Left ventricle myocardium inferior (tissue), 1 donor: ENCODE data around the gene PDIA3. TPM values are rescaled to one million over a fixed set of nuclear protein-coding genes. Genes with fewer than 3 reads are reported as not detected.
A peak's percentile ranks its signal among the peaks of the same experiment; 100 is the strongest.

Source experiments
- DNase-seq: peaks from one replicate; pipeline ENCODE4 v3.0.0-alpha.2; 2020
- H3K27ac ChIP-seq: fragments of 200-600 bp; replicated peaks from 2 replicates; pipeline ENCODE4 v1.8.0; 2021
- H3K27me3 ChIP-seq: fragments of 200-600 bp; 2 replicates; pipeline ENCODE4 v1.8.0; 2021; ENCODE audit warnings: low read depth
- H3K36me3 ChIP-seq: fragments of 200-600 bp; 2 replicates; pipeline ENCODE4 v1.8.0; 2021
- H3K4me1 ChIP-seq: fragments of 200-600 bp; 2 replicates; pipeline ENCODE4 v1.8.0; 2021
- H3K4me3 ChIP-seq: fragments of 200-600 bp; 2 replicates; pipeline ENCODE4 v1.8.0; 2021; ENCODE audit warnings: mild to moderate bottlenecking, moderate library complexity
- H3K9me3 ChIP-seq: fragments of 200-600 bp; replicated peaks from 2 replicates; pipeline ENCODE4 v1.8.0; 2021
- intact Hi-C: fragments of 100-400 bp; cut with micrococcal nuclease; formaldehyde crosslinking; loops from one replicate; pipeline ENCODE4 v1.11.0; 2022
- total RNA-seq: library from RNA; stranded (reverse); fragmentation: NEBNext Ultra II Directional; extraction: Animal tissue kit (Norgen Biotek cat#: 25700); gene quantifications from one replicate; pipeline ENCODE4 v1.2.1, GENCODE V29; 2021
- TF ChIP-seq, protein P1 (sequence below): fragments of 200-600 bp; IDR thresholded peaks from 2 replicates; pipeline ENCODE4 v1.8.0; 2021; ENCODE audit warnings: antibody characterized with exemption, mild to moderate bottlenecking, borderline replicate concordance
- donor health status: DM: no; HTN: yes; CAD: no; lungs with severe emphysema.

Gene PDIA3
- total RNA-seq, 1 donor from 2014 or later = 154 TPM

DNA sequence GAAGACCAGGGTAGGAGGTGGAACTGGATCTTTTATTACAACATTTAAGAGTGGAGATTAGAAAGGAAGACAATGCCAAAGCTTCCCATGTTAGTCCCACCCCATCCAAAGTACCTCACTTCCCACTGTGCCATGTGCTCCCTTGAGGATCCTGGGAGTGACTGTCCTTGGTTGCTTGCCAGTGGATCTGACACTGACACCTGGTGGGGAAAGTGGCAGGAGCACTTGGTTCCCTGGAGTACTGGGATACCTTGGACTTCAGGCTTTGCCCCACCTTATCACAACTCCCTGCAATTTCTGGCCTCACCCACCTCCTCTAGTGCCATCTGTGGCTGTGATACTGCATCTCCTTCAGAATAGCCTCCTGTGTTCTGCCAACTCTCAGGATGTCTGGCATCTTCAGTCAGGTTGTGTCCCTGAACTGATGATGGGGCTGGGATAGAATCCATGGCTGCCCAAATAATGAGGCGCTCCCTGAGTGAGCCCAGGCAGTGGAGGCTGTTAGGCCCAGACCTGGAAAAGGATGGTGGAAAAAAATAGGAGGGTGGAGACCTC is 29.2 kb downstream of the PDIA3 start:
- DNase-seq = no peak
- Histone ChIP-seq H3K4me1 (peaks cover 26% of the 10 kb centered on the region), H3K4me3 (no peak overlapping the region), H3K27ac (peak overlapping the region; percentile 81), H3K9me3 (no peaks in the 10 kb centered on the region), H3K36me3 (peaks cover 36% of the 10 kb centered on the region), H3K27me3 (no peaks in the 10 kb centered on the region)
- intact Hi-C loops = no loop called here
- TF ChIP-seq, protein P1, sequence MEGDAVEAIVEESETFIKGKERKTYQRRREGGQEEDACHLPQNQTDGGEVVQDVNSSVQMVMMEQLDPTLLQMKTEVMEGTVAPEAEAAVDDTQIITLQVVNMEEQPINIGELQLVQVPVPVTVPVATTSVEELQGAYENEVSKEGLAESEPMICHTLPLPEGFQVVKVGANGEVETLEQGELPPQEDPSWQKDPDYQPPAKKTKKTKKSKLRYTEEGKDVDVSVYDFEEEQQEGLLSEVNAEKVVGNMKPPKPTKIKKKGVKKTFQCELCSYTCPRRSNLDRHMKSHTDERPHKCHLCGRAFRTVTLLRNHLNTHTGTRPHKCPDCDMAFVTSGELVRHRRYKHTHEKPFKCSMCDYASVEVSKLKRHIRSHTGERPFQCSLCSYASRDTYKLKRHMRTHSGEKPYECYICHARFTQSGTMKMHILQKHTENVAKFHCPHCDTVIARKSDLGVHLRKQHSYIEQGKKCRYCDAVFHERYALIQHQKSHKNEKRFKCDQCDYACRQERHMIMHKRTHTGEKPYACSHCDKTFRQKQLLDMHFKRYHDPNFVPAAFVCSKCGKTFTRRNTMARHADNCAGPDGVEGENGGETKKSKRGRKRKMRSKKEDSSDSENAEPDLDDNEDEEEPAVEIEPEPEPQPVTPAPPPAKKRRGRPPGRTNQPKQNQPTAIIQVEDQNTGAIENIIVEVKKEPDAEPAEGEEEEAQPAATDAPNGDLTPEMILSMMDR = peak; percentile 43

GRCh38 chr15:43776101-43776717 is 30.0 kb downstream of the PDIA3 start:
- Histone ChIP-seq H3K36me3 (peaks cover 29% of the 10 kb centered on the region), H3K27me3 (no peaks in the 10 kb centered on the region), H3K4me1 (peaks cover 26% of the 10 kb centered on the region), H3K4me3 (peak overlapping the region; percentile 81), H3K9me3 (no peaks in the 10 kb centered on the region), H3K27ac (peak overlapping the region; percentile 81)
- TF ChIP-seq, protein P1 = no peak
- intact Hi-C loops = no loop called here
- no peak for DNase-seq

DNA sequence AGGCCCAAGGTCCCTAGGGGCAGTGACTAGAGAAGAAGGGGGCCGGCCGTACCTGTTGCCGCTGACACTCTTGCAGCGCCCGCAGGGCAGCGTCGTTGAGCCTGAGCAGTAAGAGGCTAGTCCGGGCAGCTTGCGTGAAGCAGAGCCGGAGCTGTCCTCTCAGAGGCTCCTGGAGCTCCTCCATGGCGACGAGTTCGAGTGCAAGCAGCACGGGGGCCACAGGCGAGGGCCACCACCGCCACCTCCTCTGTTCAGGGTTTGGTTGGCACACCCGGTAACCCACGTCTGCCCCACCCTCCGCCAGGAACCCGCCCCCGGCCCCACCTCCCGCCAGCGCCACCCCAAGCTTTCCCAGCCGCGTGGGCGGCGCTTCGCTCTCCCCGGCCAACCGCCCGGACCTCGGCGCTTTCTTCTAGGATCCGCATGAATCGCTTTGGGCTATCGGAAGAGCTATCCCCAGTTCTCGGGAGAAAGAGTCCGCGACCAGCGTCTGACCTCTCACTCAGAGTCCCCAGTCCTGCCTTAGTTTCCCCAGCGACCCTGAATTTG is 30.6 kb downstream of the PDIA3 start, which contains the start of gene ELL3:
ELL3 (minus strand) TSS at position 249 of the 549 bp plus-strand sequence; CDS start at position 184, 65 bp downstream.
- TF ChIP-seq, protein P1 = no peak
- no peaks in the 10 kb centered on the region for H3K27me3 ChIP-seq
- peak within 1 kb of the TSS; percentile 81 for H3K27ac ChIP-seq
- intact Hi-C loops = no loop called here
- peaks cover 22% of the 10 kb centered on the region for H3K4me1 ChIP-seq
- H3K9me3 ChIP-seq = no peaks in the 10 kb centered on the region
- peak; percentile 83 for DNase-seq
- peak within 1 kb of the TSS; percentile 81 for H3K4me3 ChIP-seq
- H3K36me3 ChIP-seq = peaks cover 23% of the 10 kb centered on the region

GRCh38 chr15:43777267-43777914 is 31.2 kb downstream of the PDIA3 start:
- DNase-seq = peak; percentile 77
- TF ChIP-seq, protein P1 = peak; percentile 75
- peaks cover 17% of the 10 kb centered on the region for H3K36me3 ChIP-seq
- no peaks in the 10 kb centered on the region for H3K9me3 ChIP-seq
- H3K4me3 ChIP-seq = peak overlapping the region; percentile 81
- no peaks in the 10 kb centered on the region for H3K27me3 ChIP-seq
- H3K4me1 ChIP-seq = peaks cover 21% of the 10 kb centered on the region
- peak overlapping the region; percentile 81 for H3K27ac ChIP-seq
- intact Hi-C loops = no loop called here

DNA sequence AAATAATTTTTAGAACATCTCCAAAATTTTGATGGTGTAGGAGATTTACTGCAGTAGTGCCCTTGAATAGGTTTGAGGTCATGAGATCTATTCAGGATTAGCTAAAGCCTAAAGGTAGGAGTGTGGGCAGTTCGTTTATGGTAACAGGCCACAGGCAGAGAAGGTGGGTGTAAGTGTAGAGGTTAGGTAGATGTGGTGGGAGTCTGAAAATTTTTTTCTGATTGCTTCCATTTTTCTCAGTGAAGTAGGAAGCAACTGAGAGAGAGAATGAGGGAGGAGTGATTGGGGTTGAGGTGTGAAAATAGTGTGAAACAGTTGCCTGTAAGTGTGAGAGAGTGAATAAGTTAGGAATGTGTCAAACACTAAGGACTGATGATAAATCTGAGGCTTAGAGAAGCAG is 32.8 kb downstream of the PDIA3 start:
- Histone ChIP-seq H3K36me3 (peaks cover under 1% of the 10 kb centered on the region), H3K27ac (no peak overlapping the region), H3K4me3 (no peak overlapping the region), H3K4me1 (peaks cover 21% of the 10 kb centered on the region), H3K9me3 (no peaks in the 10 kb centered on the region), H3K27me3 (no peaks in the 10 kb centered on the region)
- intact Hi-C loops = no loop called here
- DNase-seq = no peak
- TF ChIP-seq, protein P1 = no peak
